ENCODE measurements around the gene ENGASE.

ENGASE gene

DNA sequence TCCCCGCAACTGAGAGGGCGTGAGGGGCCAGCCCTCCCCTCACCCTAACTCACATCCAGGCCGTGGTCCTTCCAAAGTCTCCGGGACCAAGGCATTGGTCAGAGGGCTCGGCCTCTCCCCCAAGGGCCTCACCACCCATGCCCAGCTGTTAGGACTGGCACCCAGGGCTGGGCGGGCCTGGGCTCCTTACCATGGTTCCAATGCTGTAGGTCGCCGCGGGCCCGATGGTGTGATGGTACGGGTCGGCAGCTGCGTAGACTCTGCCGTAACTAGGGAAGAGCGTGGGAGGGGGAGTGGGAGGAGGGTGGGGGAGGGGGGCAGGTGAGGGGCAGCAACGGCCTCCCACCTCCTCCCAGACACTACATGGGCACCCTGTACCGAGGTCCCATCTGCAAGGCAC is 19.6 kb downstream of the ENGASE start:
- DNase-seq (ENCODE audit: low read depth in 3 of 3), result no peak

DNA sequence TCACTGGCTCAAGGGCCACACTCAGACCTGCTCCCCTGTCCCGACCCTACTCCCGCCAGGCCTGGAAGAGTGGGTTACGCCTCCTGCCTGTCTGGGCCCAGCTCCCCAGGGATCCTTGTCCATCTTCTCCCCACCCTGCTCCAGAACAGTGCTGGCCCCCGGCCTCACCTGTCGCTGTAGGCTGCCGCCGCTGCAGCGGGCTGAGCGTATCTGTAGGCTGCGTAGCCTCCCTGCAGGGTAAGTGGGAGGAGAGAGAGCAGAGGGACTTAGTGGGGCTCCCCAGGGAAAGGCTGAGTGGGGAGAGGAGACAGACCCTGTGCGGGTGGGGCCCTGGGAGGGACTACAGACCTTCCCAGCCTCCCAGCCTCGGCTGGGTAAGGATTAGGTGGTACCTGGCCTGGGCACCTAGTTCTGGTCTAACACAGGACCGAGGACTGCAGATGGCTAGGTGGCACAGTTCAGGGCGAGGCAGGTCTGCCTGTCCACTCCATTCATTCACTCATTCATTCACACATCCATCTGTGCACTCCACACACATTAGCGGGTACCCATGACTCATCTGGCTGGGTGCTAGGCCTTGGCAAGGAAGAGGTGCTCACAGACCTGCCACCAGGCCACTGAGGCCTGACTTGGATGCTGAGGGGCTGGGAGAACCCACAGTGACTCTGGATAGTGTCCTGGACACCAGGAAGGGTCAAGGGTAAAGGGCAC is 20.9 kb downstream of the ENGASE start:
- DNase-seq (ENCODE audit: low read depth in 3 of 3), result no peak

DNA sequence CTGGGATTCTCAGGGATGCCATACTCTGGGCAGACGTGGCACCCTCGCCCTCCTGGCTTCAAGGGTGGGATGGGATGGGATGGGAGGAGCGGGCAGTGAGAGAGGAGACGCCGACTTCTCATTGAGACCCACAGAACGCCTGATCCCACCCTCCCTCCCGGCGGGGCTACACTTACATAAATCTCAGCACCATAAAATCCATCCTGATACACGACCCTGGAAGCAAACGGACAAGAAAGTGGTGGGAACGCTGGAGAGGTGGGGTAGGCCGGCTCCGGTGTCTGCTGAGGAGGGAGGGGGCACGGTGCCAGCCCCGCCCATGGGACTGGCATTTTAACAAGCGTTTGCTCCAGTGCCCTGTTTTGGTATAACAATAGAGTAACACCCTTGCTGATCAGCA is 21.9 kb downstream of the ENGASE start:
- DNase-seq (ENCODE audit: low read depth in 3 of 3), result no peak

DNA sequence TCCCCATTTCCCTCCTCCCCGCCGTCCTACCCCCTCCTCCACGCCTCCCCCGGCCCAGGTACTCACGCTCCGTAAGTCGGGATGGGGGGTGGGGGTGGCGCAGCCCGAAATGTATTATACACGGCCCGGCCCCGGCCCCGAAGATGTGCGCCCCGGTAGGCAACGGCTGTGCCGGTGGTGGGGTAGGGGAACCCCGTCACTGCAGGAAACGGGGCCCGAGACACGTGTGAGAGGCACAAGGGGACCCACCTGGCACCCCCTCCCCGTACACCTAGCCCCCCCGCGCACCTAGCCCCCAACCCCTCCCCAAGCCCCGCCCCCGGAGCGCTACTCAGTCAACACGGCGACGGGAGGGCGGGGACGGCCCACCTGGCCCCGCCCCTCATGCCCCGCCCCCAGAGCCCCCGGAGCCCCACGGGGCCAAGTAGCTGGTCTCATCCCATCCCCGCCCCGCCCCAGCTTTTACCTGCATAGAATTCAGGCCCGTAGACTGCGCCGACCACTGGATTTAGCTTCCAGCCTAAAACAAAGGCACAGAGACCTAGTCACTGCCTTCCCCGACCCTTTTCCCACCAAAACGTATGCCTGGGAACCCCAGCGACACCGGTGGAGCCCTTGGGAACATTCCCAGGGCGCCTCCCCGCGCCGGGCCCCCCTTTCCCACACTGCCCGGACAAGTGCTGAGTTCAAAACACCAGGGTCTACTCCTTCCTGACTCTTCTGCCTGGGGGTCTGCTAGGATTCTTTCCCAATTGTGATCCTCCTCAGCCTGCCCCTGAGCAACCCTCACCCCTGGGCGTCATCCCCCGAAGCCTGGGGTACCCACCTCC is 22.8 kb downstream of the ENGASE start:
- no peak for DNase-seq (ENCODE audit: low read depth in 3 of 3)

DNA sequence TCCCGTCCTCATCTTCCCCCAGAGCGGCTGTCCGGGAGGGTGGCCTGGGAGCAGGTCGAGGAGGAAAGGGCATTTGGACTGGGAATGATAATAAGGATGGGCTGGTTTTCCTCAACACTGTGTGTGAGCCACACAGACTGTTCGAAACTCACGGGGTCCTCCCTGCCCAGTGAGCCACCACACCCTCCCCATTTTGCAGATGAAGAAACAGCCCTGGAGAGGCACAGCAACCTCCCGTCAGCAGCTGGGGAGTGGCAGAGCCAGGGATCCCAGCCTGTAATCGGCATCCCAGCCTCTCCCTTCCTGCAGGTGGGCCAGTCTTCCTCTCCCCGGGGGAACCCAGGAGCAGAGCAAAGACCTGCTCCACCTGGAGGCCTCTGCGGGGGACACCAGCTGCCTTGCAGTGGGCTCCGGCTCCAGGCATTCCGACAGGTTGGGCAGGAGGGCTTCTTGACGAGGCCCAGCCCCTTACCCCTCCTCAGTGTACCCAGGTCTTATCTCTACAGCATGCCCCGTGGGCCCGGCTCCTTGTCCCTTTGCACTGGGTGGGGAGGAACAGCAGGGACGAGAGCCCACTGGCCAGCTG is 23.8 kb downstream of the ENGASE start:
- DNase-seq (ENCODE audit: low read depth in 3 of 3), result no peak

DNA sequence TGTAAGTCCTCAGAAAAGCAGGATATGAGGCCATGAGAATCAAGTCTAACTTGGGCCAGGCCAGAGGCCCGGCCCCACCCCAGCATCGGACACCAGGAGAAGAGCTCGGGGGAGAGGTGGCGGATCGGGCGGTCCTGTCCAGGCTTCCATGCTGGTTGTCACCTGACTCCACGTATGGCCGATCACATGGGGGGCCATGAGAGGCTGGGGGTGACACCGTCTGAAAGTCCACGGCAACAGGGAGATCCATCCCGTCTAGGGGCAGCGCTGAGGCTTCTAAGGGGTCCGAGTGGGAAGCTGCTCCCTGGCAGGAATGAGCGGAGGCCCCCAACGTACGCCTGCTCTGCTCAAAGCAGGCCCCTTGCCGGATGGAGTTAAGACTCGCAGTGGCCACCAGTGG is 25.8 kb downstream of the ENGASE start:
- DNase-seq (ENCODE audit: low read depth in 3 of 3), result no peak

DNA sequence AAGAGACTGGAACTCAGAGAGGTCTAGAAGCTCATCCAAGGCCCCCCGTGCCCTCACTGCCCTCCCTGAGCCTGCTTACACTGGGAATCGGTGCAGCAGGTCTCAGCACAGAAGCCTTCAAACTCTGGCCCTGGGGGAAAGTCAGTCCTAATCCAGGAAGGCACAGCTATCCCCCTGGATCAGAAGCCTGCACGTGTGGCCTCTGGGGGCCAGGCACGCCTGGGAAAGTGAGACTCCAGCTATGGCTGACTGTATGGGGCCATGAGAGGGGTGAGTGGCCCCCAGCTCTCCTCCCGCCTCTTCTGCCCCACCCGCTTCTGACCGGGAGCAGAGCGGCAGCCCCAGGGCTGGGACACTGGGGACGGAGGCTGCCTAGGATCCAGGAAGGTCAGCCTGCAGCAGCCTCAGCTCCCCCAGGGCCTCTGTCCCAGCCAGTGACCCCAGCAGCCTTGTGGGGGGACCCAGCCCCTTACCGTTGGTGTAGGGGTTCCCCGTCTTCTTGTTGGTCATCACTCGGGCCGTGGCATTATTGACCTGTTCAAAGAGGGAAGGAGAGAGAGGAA is 26.6 kb downstream of the ENGASE start:
- no peak for DNase-seq (ENCODE audit: low read depth in 3 of 3)

DNA sequence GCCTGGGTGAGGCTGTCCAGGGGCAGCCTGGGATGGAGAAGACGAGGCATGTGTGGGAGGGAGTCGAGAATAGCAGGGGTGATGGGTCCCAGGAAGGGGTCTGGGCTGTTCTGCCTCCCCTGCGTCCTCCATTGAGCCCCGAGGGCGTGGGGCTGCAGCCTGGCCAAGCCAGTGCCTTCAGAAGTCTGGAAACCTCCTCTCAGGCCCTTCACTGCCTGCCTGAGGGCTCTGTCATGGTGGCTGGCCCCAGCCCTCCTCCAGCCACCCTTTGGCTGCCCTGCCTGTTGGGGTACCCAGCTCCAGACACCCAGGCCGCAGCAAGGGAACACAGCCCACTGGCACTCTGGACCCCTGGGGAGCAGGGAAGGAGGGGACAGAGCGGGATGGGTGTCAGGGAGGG is 27.6 kb downstream of the ENGASE start:
- no peak for DNase-seq (ENCODE audit: low read depth in 3 of 3)

DNA sequence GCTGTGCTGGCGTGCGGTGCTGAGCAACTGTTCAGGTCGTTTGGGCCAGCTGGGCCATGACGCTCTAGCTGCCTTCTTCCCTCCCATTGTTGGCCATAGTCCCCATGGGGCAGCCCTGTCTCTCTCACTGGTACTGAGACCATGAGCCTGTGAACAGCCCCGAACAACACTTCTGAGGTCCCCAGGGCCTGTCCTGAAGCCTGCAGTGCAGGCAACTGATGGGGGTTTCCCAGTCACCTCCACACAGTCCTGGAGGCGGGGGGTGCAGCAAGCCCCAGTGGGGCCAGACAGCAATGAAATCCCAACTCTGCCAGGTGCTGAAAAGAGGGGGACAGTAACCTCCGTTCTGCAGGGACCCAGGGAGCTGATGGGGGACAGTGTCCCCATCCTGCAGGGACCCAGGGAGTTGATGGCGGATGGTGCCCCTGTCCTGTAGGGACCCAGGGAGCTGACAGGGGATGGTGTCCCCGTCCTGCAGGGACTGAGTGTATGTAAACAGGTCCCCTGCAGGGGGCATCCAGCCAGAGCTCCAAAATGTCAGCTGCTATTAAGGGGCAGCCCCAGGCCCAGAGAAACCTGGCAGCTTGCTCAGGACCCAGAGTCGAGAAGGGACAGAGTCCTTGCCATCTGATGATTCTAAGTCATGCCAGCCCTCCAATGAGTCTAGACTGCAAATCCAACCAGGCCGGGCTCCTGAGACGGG is 30.4 kb downstream of the ENGASE start:
- DNase-seq (ENCODE audit: low read depth in 3 of 3), result no peak

DNA sequence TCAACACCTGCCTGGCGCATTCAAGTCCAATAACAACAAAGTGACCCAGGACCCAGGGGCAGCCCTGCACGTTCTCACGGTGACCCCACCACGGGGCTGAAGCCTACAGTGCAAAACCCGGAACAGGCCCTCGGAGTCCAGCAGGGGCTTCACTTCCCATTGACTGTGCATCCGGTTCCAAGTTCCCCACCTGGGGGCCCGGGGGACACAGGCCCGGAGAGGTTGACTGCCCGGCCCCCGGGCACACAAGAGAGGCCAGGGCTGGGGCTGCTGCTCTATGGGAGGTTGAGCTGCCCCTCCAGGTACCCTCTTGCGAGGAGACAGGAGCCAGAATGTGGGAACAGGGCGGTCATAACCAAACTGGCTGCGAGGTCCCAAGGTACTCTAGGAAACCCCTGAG is 31.3 kb downstream of the ENGASE start:
- DNase-seq (ENCODE audit: low read depth in 3 of 3), result no peak

DNA sequence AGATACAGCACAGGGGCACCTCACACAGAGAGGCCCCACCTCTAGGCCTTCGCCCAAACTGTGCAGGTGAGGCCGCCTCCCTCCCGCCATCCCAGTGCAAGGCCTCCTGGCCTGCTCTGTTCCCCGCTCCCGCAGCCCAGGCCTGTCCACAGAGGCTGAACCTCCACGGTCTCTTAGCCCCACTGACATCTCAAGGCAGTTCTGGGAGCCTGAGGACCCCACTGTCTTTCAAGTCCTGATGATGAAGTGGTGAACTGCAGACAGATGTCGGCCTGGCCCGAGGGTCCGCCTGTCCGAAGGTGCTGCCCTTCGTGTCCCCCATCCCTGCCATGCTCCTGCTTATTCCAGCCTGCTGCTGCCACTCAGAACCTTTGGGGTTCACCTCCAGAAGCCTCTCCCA is 32.3 kb downstream of the ENGASE start:
- DNase-seq (ENCODE audit: low read depth in 3 of 3), result no peak

DNA sequence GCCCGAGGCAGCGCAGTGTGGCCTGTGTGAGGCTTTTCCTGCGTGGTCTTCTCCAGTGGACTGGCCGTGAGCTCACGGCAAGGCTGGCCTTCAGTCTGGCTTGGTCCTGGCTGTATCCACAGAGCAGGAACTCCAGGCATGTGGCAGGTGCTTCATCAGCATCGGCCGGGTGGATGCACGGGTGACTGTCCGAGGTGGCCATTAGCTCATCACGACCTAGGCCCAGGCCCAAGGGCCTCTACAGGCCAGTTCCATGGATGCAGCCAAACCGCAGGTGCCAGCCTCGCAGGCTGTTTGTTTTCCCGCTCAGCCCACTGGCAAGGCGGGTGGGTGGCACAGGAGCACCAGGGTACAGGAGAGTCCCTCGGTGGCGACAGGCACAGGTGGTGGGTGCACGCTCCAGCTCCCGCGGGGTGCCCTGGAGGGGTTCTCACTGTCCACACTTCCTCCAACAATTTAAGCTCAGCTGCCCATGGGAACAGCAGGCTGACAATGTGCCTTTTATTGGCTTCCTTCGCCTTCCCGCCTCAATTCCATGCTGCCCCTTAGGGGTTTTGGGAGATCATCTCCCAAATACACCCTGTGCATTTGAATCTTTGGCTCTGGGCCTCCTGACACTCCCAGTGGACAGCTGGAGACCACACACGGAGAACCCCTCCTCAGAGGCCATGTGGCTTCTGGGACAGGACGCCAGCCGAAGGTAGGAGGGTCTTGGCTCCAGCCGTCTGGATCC is 33.0 kb downstream of the ENGASE start:
- DNase-seq (ENCODE audit: low read depth in 3 of 3), result no peak

DNA sequence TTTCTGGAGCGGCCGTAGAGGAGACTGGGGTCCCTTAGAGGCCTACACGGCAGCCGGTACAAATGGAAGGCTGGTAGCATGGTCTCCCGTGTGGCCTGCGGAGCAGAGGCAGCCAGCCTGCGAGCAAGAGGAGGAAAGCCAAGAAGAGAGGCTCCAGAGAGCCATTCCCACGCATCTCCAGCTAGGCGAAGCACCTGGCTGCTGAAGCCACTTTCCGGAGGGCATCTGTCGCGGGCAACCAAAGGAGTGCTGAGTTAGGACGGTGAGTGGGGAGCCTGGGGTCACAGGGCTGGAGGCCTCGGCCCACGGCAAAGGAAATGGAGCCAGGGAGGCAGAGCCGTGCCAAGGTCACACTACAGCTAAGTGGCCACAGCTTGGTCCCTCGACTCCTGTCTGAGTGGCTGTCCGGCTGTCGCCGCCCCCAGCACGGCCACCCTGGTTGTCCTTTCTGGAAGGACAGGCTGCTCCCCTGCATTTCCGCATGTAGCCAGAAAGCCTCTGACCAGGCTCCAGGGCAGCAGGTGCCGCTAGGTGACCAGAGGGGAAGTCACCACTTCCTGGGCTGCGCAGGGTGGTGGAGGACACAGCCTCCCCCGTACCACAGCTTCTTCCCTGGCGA is 33.7 kb downstream of the ENGASE start:
- no peak for DNase-seq (ENCODE audit: low read depth in 3 of 3)

DNA sequence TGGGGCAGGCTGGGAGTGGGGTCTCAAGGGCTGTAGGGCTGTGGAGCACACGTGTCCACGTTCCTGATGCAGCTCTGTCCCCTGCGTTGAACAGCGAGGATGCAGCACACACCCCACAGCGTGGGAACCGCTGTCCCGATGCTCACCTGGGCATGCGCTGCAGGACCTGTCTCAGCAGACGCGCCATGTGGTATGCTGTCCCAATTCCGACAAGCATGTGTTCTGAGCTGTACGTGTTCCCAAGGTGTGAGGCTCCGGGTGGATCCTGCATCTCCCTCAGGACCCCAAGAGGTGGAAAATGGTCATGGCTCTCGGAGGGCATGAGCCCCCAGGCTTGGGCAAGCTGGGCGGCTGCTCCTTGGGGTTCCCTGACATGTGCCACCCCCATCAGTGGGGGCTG is 34.2 kb downstream of the ENGASE start:
- no peak for DNase-seq (ENCODE audit: low read depth in 3 of 3)

DNA sequence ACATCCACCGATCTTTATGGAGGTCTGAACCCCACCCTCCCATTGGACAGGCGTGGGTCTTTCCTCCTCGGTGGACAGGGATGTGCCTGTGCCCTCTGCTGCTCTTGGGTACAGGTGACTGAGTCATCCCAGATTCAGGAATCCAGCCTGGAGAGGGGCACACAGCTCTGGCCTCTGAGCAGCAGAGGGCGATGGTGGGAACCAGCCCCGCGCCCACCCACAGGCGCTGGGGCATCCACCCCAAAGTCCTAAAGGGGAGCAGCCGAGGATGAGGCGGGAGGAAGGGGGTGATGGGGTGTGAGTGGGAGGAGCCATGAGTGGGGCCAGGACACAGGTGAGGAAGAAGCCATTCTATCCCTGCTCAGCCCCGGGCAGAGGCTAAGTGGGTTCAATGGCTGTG is 35.0 kb downstream of the ENGASE start:
- DNase-seq (ENCODE audit: low read depth in 3 of 3), result no peak

DNA sequence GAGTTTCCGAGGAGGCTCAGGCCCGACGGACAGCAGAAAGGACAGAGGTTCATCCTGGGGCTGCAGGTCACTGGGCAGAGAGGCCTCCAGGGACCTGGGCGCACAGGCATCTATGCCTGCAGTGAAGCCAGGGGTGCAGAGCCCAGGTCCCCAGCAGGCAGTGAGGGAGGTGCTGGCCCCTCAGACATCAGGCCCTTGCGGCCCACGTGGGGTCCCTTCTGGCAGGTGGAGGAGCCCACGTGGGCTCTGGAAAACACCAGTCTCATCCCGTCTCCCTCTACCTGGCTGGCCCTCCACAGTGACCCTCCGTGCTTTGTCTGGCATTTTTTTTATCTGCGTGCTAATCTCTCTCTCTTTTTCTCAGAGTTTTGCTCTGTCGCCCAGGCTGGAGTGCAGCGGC is 36.5 kb downstream of the ENGASE start:
- no peak for DNase-seq (ENCODE audit: low read depth in 3 of 3)

DNA sequence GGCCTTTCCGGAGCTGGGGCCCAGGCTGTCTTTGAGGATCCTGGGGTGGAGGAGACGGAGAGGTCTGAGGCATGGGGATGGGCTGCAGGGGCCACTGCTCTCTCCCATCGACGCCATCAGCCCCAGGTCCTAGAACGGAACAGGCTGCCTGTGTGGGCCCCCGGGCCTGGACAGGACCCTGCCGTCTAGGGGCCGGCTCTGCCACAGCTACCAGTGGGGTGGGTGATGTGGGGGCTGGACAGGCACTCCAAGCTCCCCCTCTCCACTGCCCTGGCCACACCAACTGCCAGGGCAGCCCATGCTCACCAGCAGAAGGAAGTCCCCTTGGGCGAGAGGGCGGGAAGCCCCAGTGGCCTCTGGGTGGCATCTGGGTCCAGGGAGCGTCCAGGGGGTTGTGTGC is 37.8 kb downstream of the ENGASE start:
- DNase-seq (ENCODE audit: low read depth in 3 of 3), result no peak

DNA sequence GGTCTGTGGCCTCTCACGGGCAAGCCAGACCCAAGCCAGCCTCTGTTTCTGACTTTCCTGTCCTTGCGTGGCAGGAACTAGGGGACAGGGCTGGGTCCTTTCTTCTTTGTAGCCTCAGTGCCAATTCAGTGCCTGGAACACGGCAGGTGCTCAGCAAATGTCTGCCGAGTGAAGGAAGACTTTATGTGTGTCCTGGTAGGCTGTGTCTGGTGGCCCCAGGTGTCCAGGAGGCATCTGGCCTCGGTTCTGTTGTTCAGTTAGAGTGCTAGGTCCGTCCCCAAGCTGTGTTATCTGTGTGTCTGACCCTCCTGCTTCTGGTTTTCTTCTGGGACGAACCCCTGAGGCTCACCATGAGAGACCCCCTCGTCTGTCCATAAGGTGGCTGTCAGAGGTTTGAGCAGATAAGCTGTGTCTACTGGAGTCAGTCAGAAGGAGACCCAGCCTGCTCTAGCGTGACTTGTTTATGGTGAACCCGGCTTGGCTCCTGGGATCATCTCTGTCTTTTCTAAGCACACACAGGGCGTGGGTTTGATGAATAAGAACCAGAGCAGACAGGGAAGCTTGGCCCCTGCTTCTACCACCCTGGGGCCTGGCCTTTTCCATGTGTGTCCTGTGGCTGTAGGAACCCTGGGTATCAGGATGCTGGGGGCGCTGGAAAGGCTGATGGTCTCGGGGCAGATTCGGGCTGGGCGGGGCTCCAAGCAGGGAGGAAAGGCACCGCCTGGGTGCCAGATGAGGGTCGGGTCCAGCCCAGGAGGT is 39.3 kb downstream of the ENGASE start:
- no peak for DNase-seq (ENCODE audit: low read depth in 3 of 3)

DNA sequence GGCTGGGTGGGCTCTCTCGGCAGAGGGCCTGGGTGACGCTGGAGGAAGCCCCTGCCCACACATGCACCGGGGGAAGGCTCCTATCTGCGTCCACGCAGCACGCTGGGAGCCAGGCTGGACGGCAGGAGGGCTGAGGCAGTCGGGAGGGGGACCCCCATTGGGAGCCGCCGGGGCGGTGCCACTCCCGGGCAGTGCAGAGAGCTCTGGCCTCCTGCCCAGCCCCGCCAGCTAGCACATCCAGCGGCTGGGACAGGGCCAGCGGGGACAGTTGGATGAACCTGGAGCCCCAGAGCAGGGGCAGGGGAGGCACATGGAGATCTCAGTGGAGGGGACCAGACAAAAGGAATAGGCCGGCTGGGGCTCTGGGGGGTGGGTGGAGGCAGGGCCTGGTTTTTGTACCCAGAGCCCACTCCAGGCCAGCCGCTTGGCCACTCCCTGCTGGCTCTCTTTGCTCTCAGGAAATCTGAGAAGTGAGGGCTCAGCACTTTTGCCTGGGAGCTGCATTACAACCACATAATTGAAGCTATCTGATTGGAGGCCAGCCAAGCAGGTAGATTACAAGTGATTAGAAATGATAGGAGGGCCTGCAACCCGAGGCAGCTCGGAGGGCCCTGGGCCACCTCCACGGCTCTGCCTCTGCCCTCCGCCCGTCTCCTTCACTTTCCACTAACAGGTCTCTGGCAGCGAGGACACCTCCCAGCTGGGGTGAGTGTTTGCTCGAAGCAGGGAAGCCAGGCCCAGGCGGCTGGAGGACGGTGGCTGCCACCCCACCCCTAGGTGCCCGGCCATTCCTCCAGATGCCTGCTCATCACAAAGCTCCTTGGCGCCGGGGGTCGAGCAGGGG is 40.1 kb downstream of the ENGASE start:
- DNase-seq (ENCODE audit: low read depth in 3 of 3), result no peak
